Skin epidermis (tissue), 12 donors: Measurements from ENCODE around the gene ANTXR1.

ENCODE experiments used
- H3K27ac ChIP-seq, 21 experiments: fragments of 200-600 bp; sonication (generic) in 11 of 21; one replicate each; pipeline ENCODE4 v1.5.0; 2020; ENCODE audit warnings: mild to moderate bottlenecking in 3 of 21, inconsistent platforms in 2 of 21, moderate library complexity in 2 of 21
- H3K4me3 ChIP-seq, 7 experiments: fragments of 200-600 bp; sonication (generic) in 2 of 7; one replicate each; pipeline ENCODE4 v1.5.0; 2020; ENCODE audit warnings: inconsistent platforms in 2 of 7, mild to moderate bottlenecking in 2 of 7, moderate library complexity in 1 of 7

Gene ANTXR1

DNA sequence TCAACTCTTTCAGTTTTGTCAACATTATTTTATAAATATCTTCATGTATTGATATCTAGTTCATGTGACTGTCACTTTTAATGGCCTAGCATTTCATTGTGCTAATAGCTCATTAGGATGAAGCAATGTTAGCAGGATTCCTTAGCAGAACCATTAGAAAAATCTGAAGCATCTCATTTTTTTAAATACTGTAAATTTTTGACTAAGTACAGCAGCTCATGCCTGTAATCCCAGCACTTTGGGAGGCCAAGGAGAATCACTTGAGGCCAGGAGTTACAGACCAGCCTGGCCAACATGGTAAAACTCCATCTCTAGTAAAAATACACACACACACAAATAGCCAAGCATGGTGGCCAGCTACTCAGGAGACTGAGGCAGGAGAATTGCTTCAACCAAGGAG is 15.6 kb upstream of the ANTXR1 start:
- Histone ChIP-seq H3K4me3 (no peak overlapping the region), H3K27ac (no peak overlapping the region)

DNA sequence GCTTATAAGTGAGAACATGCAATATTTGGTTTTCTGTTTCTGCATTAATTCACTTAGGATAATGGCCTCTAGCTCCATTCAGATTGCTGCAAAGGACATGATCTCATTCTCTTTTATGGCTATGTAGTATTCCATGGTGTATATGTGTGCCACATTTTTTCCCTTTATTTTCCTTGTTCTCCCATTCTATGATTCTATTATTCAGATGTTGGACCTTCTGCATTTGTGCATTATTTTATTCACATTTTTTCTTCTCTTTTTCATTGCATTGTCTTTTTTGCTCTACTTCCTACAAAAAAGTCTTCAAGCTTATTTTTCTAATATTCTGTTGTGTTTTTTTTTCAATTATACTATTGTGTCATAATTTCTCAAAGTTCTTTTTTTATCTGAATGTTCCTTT is 11.1 kb upstream of the ANTXR1 start:
- Histone ChIP-seq H3K4me3 (no peak overlapping the region), H3K27ac (no peak overlapping the region)

DNA sequence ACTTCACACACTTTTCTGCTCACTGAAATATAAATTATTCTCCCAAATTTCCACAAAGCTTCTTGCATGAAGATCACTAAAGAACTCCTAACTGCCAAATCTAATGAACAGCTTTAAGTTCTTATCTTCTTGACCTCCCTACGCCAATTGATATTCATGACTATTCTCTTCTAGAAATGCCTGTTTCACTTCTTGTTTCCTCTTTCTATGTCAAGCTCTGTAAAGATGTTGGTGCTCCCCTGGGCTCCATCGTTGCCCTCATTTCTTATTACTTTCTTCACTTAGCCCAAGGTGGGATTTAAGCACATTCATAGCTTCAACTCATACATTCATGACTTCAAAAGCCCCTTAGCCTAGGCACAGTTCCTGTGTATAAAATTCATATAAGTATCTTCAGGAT is 9.2 kb upstream of the ANTXR1 start:
- H3K4me3 ChIP-seq, result no peak overlapping the region
- H3K27ac ChIP-seq, result no peak overlapping the region

DNA sequence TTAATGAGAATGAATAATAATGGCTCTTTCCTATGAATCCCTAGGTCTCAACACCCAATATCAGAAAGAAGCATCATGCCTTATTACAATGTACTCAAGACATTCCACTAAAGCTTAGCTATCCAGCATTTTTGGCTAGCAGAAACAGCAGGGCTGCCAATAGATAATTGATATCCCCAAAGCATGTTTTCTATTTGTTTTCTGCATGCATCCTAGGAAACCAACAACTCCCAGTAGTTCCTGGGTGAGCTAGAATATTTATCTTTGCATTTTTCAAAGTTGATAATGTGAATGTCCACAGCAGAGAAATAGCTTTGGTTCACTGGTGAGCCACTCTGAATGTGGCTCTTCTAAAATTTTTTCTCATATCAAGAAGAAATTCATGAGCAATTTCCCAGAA is 5.8 kb upstream of the ANTXR1 start:
- Histone ChIP-seq H3K27ac (no peak overlapping the region), H3K4me3 (no peak overlapping the region)

DNA sequence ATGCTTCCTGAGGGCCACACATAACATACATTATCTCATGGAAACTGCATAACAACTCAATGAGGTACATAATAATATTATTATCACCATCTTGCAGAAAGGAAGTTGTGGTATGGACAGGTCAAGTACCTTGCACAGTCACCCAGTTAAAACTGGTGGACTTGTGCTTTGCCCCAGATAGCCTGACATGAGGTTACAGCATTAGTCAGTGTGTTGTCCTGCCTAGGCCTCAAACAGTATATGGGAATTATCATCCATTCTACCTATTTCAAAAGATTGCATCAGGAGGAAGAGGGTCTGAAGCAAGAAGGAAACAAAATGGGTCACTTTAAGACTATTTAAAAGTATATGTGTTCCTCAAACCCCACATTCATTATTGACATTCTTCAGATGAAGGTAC is 5.4 kb upstream of the ANTXR1 start:
- H3K4me3 ChIP-seq, result no peak overlapping the region
- H3K27ac ChIP-seq, result no peak overlapping the region

DNA sequence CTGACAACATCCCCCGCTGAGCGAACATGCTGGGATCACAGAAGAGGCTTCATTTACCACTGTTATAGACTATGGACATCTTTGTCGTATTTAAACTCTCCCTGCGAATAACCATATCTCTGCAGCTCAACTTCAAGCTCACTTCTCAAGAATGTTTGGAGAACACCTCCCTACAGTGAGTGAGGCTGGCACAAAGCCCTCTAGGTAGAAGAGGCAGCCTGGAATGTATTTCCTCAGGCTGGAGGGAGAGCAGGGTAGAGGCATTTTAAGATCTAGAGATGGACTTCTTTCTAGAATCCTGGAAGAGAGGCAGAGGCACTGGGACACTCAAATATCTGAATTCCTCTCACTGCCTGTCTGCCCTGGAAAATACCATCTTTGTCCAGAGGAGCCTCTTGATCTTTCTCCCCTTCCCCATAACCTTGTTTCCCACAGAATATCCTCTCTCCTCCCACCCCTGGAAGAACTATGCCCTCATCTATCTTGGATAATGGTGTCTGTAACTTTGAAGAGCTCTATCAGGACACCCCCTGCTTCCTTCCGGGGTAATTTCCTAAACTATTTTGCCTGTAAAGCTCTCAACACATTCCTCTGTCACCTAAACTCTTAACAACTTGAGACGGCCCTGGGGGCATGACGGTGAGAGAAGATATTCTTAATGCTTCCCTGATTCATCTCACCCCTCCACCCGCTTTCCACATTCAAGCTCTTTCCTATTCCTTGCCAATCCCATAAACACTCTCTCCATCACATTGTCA is 2.4 kb upstream of the ANTXR1 start:
- Histone ChIP-seq H3K27ac (no peak overlapping the region), H3K4me3 (no peak overlapping the region)

DNA sequence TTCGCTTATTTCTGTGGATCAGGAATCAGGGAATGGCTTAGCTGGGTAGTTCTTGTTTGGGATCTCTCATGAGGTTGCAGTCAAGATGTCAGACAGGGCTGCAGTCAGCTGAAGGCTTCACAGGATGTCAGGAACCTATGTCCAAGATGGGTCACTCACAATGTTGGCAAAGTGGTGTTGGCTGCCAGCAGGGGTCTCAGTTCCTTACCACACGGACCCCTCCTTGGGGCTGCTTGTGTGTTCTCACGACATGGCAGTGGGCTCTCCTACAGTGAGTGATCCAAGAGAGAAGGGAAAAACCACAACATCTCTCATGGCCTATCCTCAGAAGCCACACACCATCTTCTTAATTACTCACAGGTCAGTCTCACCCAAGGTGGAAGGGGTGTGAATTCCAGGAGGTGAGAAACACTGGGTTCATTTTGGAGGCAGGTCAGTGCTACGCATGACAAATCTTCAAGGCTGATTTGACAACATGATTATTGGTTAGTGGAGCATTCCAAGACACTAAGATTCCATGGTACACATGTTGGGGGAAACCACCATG is 1.3 kb upstream of the ANTXR1 start:
- H3K27ac ChIP-seq, result no peak overlapping the region
- no peak overlapping the region for H3K4me3 ChIP-seq

DNA sequence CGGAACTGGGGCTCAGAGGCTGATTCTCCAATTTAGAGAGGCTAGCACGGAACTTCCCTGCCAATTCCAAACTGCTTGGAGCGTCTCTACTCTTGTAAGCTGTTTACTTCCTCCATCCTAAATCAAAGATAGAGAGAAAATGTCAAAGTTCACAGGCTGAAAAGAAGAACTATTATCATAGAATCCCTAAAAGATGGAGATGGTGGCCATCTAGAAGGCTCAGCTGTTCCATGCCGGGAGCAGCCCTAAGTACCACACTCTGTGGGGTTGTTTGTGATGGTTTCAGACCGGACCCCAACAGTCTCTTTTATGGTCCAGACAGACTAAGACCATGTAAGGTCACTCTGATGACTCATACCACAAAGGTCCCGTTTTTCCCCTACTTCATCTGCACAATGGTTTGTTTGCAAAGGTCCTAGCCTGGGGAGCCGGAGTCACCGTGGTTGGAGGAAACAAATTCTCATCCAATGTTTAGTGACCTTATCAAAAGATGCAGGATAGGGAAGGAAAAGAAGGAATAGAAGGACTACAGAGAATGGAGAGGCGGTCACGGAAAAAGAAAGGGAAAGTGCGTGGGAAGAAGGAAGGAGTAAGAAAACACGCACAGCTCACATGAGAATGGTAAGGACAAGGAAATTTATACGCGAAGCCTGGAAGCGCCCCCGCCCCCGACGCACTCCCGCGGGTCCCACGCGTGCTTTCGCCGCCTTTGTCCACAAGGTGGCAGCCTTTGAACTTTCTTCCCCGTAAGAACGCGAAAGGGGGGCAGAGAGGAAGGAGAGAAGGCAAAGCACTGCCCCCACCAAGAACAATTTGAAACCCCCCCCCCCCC is 453 bp upstream of the ANTXR1 start:
- Histone ChIP-seq H3K4me3 (peak overlapping the region; percentile 63 to 85 (median 73)), H3K27ac (peak overlapping the region in 17 of 21 experiments; percentile 46 to 93 (median 82))

DNA sequence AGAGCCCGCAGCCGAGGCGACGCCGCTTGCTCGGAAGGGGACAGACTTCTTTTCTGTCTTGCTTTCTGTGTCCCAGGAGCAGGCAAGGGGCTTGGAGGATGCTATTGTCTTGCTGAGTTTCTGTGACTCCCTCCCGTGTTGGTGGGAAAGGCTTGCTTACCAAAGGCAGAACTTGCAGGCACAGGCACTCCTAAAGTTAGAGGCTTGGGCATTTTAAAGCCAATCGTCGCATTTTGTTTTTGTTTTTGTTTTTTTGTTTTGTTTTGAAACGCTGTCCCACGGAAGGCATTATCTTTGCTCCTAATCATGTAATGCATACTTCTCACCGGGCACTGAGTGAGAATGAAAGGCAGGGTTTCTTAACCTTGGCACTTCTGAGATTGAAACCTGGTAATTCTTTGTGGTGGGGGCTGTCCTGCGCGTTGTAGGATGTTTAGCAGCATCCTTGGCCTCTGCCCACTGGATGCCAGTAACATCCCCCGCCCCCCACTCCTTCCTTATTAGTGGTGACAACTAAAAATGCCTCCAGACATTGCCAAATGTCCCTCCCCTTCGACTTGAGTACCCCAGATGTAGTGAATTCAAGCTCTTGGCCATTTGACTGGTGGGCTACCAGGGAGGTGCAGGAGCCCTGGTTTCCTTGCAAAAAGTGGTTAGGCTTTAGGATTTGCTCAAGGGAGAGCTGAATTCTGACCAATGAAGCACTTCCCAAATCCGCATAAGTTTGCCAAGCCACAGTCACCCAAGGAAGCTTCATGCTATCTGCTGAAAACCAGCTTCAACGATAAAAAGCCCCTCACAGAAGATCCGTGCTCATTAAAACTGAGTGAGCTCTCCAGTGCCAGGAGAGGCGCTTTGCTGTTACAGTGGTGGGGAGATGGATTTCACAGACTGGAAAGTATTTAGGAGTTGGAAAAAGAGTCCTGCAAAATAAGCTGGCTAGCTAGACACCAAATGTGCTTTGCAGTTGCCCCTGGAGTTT is 1.2 kb downstream of the ANTXR1 start:
- H3K4me3 ChIP-seq, result peak overlapping the region; percentile 63 to 85 (median 73)
- peak overlapping the region in 20 of 21 experiments; percentile 45 to 93 (median 81) for H3K27ac ChIP-seq

DNA sequence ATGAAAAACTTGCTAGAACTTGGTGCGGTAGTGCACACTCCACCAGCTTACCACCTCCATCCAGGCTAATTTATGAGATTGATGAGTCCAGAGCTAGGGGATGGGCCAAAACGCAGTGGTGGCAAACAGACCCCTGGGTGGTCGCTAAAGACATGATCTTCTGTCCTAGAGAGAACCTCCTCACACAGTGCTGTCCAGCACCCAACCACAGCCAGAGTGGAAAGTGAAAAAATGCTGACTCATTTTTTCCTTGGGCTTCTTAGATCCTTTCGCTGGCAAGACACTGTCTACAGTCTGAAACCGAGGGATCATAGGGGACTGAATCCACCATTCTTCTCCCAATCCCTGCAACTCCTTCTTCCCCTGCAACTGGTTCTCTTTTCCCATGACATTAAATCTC is 4.1 kb downstream of the ANTXR1 start:
- H3K27ac ChIP-seq, result peak overlapping the region in 4 of 21 experiments; percentile 7 to 46 (median 34)

DNA sequence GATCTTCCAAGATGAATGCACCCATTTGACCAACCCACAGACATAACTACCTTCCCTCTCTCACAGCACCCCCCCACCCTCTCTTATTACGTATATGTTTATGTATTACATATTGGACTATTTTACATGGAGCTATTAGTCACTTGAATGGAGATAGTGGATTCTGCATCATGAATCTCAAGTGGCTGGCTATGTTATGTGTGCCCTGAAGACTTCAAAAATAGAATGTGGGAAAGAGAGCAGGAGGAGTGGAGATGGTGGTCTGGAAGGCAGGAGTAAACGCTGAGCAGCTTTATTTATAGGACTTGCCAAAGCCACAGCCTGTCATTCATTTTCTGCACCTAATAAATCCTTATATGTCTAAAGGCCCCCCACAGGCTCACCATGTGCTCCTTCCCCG is 4.9 kb downstream of the ANTXR1 start:
- Histone ChIP-seq H3K27ac (peak overlapping the region in 4 of 21 experiments; percentile 4 to 43 (median 33)), H3K4me3 (no peak overlapping the region)

More for the DNA sequence above, 4.1 kb downstream of the ANTXR1 start:
- peak overlapping the region in 1 of 7 experiments; percentile 0 for H3K4me3 ChIP-seq

DNA sequence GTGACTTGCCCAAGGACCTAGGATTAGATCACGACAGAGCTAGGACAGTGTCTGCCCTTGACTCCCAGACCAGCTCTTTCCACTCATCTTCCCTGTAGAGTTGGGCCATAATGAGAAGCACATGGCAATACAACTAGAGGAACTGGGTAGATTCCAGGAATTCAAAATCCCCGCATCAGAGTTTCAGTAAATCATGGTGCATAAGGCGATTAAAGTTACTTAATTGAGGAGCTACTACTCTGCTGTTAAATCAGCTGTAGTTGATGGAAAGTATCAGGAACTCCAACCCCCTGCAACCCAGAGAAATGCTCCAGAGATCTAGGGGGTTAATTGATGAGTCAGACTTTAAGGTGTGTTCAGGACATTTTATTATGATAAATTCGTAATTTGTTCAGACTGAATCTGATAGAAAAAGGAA is 5.7 kb downstream of the ANTXR1 start:
- no peak overlapping the region for H3K4me3 ChIP-seq
- H3K27ac ChIP-seq, result peak overlapping the region in 3 of 21 experiments; percentile 33 to 39 (median 33)

DNA sequence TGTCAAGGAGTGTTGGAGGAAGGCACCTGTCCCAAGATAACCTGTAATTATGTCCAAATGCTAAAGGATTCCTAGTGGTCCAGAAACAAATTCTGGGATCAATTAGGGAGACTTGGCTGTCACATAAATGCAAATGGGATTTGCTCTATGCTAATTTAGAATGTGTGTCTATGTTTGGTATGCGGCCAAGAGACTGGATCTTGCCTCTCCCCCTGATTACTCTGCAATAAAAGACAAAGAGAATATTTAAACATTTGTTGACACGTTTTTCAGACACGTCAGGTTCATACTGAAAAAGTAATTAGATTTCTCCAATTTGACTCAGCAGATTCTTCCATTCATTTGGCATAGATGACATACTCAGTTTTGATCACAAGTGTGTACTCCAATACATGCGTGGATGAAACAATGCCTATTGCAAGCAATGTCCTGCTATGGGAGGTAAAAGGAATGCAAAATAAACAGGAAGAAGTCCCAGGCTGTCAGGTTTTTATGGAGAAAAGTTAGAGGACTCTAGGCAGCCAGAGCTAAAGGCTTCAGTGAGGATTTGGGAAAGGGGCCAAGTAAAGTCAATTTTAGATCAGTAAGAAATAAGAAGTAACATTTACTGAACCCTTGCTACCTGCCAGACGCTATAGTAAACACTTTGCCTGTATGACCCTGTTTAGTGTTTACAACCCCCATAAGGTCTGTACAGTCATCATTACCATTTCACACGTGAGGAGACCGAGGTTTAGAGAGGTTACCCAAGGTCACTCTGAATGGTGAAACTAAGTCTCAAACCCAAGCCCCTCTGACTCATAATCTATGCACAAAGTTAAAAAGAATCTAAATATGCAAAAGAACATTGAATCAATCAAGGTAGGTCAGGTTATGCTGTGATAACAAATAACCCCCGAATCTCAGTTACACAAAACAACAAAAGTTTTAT is 7.8 kb downstream of the ANTXR1 start:
- H3K27ac ChIP-seq, result peak overlapping the region in 2 of 21 experiments; percentile 6 to 19
- H3K4me3 ChIP-seq, result no peak overlapping the region

DNA sequence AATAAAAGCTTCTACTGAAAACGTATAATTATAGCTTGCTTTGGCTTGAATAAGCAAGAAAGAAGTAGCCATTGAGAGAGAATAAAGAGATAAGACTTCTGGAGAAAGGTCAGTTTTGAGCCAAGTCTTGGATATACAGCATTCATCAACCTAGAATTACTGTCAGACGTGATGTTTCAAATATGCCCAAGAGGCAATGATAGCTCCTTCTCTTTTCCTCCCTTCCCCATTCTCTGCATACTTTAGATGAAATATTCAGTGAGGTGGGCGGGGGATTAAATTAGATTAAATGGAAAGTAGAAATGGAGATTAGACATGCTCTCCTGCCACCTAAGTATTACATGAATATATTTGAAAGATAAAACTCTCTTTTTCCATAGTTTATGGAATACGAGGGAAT is 8.7 kb downstream of the ANTXR1 start:
- H3K27ac ChIP-seq, result peak overlapping the region in 1 of 21 experiments; percentile 4

DNA sequence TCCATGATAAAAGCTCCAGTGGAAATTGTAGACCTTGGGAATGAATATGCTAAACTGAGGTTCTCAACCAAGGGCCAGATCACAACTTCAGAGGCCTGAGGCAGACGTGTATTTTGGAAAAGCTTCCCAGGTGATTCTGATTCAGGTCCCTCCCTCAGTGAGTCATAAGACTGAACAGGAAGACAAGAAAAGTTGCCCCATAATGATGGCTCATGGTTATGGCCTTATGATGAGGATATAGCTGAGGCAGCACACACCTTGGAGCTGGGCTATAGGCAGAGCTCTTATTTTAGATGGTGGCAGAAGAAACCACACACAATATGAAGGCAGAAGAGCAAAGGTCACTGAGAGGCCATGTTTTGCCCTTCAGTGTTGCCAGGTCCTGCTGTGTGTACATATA is 9.6 kb downstream of the ANTXR1 start:
- Histone ChIP-seq H3K27ac (peak overlapping the region in 3 of 21 experiments; percentile 30 to 45 (median 40)), H3K4me3 (no peak overlapping the region)

More for the DNA sequence above, 8.7 kb downstream of the ANTXR1 start:
- H3K4me3 ChIP-seq, result no peak overlapping the region

DNA sequence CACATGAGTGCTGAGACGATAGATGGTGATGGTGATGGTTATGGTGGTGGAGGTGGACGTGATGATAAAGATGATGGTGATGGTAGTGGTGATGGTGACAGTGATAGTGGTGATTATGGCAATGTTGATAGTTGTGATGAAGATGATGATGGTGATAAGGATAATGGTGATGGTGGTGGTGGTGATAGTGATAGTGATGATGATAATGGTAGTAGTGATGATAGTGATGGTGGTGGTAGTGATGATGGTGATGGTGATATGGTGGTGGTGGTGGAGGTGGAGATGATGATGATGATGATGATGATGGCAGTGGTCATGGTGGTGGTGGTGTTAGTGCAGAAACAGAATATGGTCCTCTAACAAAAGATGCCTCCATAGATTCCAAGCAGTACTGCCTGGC is 10.3 kb downstream of the ANTXR1 start:
- H3K4me3 ChIP-seq, result no peak overlapping the region
- peak overlapping the region in 2 of 21 experiments; percentile 16 to 40 for H3K27ac ChIP-seq

DNA sequence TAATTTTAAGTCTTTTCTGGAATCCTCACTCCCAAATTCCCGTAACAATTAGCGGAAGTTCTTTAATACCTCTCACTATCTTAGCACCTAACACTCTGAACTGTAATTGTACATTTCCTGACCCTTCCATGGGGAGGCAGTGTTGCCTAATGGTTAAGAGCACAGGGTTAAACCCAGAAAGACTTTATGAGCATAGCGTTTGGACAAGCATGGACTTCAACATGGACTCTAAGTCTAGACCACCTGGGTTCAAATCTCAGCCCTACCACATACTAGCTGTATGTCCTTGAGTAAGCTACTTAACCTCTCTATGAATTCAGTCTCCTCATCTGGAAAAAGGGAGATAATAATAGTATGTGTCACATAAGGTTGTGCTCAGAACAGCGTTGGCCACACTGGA is 13.0 kb downstream of the ANTXR1 start:
- Histone ChIP-seq H3K27ac (no peak overlapping the region), H3K4me3 (no peak overlapping the region)
